T follicular helper cell (primary cell): ENCODE data around the gene SQOR.
A peak's percentile ranks its signal among the peaks of the same experiment; 100 is the strongest.
"Not testable (repeated sequence)": the region's sequence is repeated elsewhere in the genome, so short reads cannot be mapped to it uniquely, and the experiment has no call there.

Experiments used
- DNase-seq: peaks from one replicate; pipeline ENCODE4 v3.0.0-alpha.2; 2020; ENCODE audit warnings: low read depth

SQOR gene

GRCh38 chr15:45631776-45632175 is 3.1 kb upstream of the SQOR start:
- no peak for DNase-seq

DNA sequence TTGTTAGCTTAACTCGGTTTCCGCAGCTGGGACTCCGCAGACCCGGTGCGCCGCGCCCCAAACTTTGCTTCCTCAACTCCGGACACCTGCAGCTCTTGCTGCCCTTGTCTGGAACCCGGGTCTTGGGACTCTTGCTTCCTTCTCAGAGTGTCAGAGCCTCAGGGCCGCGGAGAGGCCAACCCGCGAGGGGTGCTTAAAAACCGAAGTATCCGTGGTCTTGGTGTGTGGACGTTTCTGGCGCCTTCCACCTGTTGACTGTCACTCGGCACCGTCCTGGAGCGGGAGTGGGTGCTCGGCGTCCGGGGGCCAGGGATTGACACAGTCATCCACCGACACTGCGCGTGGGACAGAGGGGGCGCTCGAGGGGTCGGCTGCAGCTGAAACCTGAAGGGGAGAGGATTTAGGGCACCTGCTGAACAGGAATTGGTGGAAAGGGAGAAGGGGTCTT is 386 bp downstream of the SQOR start:
- peak; percentile 51 for DNase-seq

DNA sequence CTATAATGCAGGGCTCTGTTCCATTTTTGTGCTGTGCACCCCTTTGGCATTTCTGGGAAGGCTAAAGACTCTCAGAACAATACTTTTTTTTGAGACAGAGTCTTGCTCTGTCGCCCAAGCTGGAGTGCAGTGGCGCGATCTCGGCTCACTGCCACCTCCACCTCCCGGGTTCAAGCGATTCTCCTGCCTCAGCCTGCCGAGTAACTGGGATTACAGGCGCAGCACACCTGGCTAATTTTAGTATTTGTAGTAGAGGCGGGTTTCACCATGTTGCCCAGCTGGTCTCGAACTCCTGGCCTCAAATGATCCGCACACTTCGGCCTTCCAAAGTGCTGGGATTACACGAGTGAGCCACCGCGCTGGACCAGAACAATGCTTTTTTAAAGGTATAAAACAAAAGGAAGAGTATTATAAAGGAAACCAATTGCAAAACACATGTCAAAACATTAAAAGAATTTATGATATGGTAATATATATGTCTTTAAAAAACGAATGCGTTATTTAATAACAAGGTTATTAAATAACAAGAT is 999 bp downstream of the SQOR start:
- DNase-seq, result no peak

GRCh38 chr15:45637141-45637540 is 2.3 kb downstream of the SQOR start:
- DNase-seq, result no peak

GRCh38 chr15:45637552-45638033 is 2.8 kb downstream of the SQOR start:
- no peak for DNase-seq

- no peak for DNase-seq
Measured at GRCh38 chr15:45640616-45641015, 5.8 kb downstream of the SQOR start.

DNA sequence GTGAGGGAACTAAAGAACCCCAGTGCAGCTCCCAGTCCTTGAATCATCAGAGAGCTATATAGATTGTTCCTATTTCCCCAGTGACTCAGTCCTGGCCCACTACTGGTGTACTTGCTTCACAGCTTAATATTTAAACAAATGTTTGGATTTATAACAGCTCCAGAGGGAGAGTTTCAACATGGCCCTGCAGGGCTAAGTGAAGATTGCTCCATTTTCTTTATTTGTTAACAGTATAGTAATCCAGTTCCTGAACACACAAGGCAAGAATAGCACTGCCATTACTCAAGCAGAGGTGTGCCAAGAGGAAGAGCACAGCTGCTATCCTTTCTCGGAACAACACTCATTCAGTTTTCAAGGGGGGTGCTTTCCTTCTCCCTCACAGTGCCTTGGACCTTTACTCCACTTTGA is 6.5 kb downstream of the SQOR start:
- no peak for DNase-seq

- no peak for DNase-seq
Measured at GRCh38 chr15:45641999-45642932, 7.4 kb downstream of the SQOR start.

DNA sequence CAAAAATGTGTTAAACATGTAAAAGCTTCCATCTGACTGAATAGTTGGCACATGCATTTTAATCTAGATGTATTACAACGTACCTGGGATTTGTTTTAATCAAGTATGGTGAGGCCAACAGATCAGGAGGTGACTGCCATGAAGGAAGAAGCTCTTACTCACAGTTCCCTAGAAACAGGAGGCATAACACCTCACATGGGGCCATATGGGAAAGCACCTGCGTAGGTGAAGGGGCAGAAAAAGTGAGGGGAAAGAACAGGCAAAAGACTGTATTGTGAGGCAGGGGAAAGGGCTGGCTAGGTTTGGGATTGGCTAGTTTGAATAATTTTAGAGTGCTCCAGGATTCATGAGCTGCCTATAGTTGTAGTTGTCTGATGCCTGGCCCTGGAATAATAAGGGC is 9.6 kb downstream of the SQOR start:
- DNase-seq, result no peak

- DNase-seq, result no peak
Measured at GRCh38 chr15:45645026-45645980, 10.5 kb downstream of the SQOR start.

DNA sequence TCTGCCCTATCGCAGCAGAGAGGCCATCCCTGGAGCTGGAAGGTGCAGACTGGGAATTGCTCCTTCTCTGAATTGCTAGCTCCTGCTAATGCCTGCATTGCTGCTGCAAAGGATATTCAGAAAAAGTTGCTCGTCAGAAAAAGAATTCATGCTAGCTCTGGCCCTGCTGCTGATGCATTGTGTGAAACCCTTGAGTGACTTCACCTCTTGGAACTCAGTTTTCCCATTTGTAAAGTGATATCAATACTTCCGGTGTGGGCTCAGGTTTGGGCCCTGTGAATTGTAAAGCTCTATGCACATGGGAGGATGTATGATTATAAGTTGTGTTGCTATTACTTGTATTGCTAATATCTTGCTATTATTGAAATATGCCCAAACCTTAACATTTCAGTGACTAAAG is 11.4 kb downstream of the SQOR start:
- DNase-seq, result no peak

DNA sequence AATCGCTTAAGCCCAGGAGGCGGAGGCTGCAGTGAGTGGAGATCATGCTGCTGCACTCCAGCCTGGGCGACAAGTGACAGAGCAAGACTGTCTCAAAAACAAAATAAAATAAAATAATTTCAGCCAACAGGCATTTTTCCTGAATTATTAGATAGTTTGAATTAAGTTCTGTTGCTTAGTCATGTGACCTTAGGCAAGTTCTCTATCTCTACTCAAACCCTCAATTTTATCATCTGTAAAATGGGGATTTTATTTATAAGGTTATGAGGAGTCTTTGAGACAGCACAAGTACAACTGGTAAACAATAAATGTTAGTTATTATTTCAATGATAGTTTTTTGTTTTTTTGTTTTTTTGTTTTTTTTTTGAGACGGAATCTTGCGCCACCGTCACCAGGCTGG is 13.0 kb downstream of the SQOR start:
- no peak for DNase-seq

GRCh38 chr15:45648521-45649200 is 13.8 kb downstream of the SQOR start:
- no peak for DNase-seq

GRCh38 chr15:45650007-45650406 is 15.2 kb downstream of the SQOR start:
- not testable (repeated sequence) for DNase-seq

- DNase-seq, result no peak
Measured at GRCh38 chr15:45650889-45651525, 16.2 kb downstream of the SQOR start.

- no peak for DNase-seq
Measured at GRCh38 chr15:45653702-45654424, 19.0 kb downstream of the SQOR start.

- DNase-seq, result no peak
Measured at GRCh38 chr15:45654749-45655148, 19.9 kb downstream of the SQOR start.

GRCh38 chr15:45657254-45657653 is 22.4 kb downstream of the SQOR start:
- no peak for DNase-seq

DNA sequence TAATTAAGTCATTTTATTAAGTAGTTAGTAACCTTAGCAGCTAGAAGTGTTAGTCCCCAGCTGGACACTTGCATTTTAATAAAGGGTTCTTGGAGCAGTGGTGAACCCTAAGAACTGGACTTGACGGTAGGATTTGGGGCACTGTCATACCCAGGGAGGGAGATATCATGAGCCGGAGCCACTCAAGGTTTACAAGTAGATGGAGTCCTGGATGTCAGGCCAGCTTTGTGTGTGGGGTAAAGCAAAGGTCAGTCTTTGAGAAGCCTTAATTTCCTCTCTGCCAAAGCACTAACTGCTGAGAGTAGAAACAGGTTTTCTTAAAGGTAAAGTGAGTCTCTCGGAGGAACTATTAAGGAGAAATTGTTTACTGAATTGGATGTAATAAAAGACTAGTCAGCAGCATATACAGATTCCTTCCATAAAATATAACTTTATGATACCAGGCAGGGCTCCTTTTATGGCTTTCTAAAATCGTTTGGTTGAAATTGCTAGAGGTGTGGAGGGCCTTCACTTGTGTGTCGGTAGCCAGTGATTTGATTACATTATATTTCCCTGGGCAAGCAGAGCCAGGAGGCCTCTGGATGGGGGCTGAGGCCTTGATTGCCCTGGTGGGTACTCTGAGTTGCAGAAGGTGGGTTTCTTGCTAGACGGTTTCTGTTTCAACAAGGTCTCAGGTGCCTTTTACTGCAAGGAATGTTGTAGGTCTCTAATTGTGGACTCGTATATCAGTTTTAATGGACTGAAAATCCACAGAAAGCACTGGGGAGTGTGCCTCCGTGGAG is 23.1 kb downstream of the SQOR start:
- DNase-seq, result no peak
